Effector memory CD4-positive, alpha-beta T cell (primary cell): ENCODE data around the gene MEX3D.

Source experiments
- DNase-seq, 3 donors: peaks; one replicate each; pipeline ENCODE4 v3.0.0-alpha.2; 2020
- H3K27ac ChIP-seq: 2 replicates; pipeline ENCODE4 v1.7.0; 2013; ENCODE audit warnings: mild to moderate bottlenecking, low read length, moderate library complexity; ENCODE audit not compliant: insufficient read depth, poor library complexity, severe bottlenecking
- H3K27me3 ChIP-seq: replicated peaks from 2 replicates; pipeline ENCODE4 v1.7.0; 2013; ENCODE audit warnings: mild to moderate bottlenecking, low read length; ENCODE audit not compliant: insufficient read depth, control insufficient read depth, poor library complexity, severe bottlenecking
- H3K36me3 ChIP-seq: 2 replicates; pipeline ENCODE4 v1.7.0; 2013; ENCODE audit warnings: mild to moderate bottlenecking, low read length, moderate library complexity; ENCODE audit not compliant: control insufficient read depth, insufficient read depth
- H3K4me1 ChIP-seq: 2 replicates; pipeline ENCODE4 v1.7.0; 2013; ENCODE audit warnings: low read length, mild to moderate bottlenecking; ENCODE audit not compliant: control insufficient read depth, insufficient read depth, poor library complexity, severe bottlenecking
- H3K4me3 ChIP-seq: 2 replicates; pipeline ENCODE4 v1.7.0; 2013; ENCODE audit warnings: low read length, low read depth, mild to moderate bottlenecking; ENCODE audit not compliant: insufficient read depth, poor library complexity, severe bottlenecking
- H3K9me3 ChIP-seq: 2 replicates; pipeline ENCODE4 v1.7.0; 2013; ENCODE audit warnings: mild to moderate bottlenecking, low read length, moderate library complexity; ENCODE audit not compliant: control insufficient read depth

The MEX3D gene

GRCh38 chr19:1580957-1581356, 12.8 kb upstream of the MEX3D start:
- no peak overlapping the region for H3K27ac ChIP-seq
- DNase-seq = no peak
- H3K9me3 ChIP-seq = no peaks in the 10 kb centered on the region
- no peaks in the 10 kb centered on the region for H3K27me3 ChIP-seq
- no peak overlapping the region for H3K4me3 ChIP-seq
- H3K36me3 ChIP-seq = peaks cover 41% of the 10 kb centered on the region
- H3K4me1 ChIP-seq = no peaks in the 10 kb centered on the region

GRCh38 chr19:1580382-1580781, 12.3 kb upstream of the MEX3D start:
- peaks cover 41% of the 10 kb centered on the region for H3K36me3 ChIP-seq
- H3K27ac ChIP-seq = no peak overlapping the region
- no peaks in the 10 kb centered on the region for H3K9me3 ChIP-seq
- H3K27me3 ChIP-seq = no peaks in the 10 kb centered on the region
- no peaks in the 10 kb centered on the region for H3K4me1 ChIP-seq
- H3K4me3 ChIP-seq = no peak overlapping the region
- no peak for DNase-seq

- Histone ChIP-seq H3K27ac (no peak overlapping the region), H3K27me3 (no peaks in the 10 kb centered on the region), H3K4me1 (no peaks in the 10 kb centered on the region), H3K4me3 (no peak overlapping the region), H3K36me3 (peaks cover 38% of the 10 kb centered on the region), H3K9me3 (no peaks in the 10 kb centered on the region)
- no peak for DNase-seq
These were observed 11.1 kb upstream of the MEX3D start for GRCh38 chr19:1579222-1579621.

- Histone ChIP-seq H3K4me3 (no peak overlapping the region), H3K36me3 (peaks cover 34% of the 10 kb centered on the region), H3K9me3 (no peaks in the 10 kb centered on the region), H3K27me3 (no peaks in the 10 kb centered on the region), H3K27ac (no peak overlapping the region), H3K4me1 (no peaks in the 10 kb centered on the region)
- no peak for DNase-seq
These were observed 9.9 kb upstream of the MEX3D start for GRCh38 chr19:1577929-1578618.

- no peaks in the 10 kb centered on the region for H3K4me1 ChIP-seq
- DNase-seq = no peak
- no peaks in the 10 kb centered on the region for H3K9me3 ChIP-seq
- H3K36me3 ChIP-seq = peaks cover 30% of the 10 kb centered on the region
- H3K27me3 ChIP-seq = no peaks in the 10 kb centered on the region
- H3K4me3 ChIP-seq = no peak overlapping the region
- no peak overlapping the region for H3K27ac ChIP-seq
These were observed 9.2 kb upstream of the MEX3D start for GRCh38 chr19:1577090-1577928.

GRCh38 chr19:1576242-1577089, 8.3 kb upstream of the MEX3D start:
- Histone ChIP-seq H3K9me3 (no peaks in the 10 kb centered on the region), H3K27ac (no peak overlapping the region), H3K4me3 (no peak overlapping the region), H3K4me1 (no peaks in the 10 kb centered on the region), H3K36me3 (peaks cover 24% of the 10 kb centered on the region), H3K27me3 (no peaks in the 10 kb centered on the region)
- no peak for DNase-seq

- H3K27me3 ChIP-seq = no peaks in the 10 kb centered on the region
- H3K4me1 ChIP-seq = no peaks in the 10 kb centered on the region
- no peaks in the 10 kb centered on the region for H3K9me3 ChIP-seq
- H3K36me3 ChIP-seq = peaks cover 19% of the 10 kb centered on the region
- DNase-seq = no peak
- no peak overlapping the region for H3K27ac ChIP-seq
- no peak overlapping the region for H3K4me3 ChIP-seq
These were observed 7.5 kb upstream of the MEX3D start for GRCh38 chr19:1575323-1576241.

- Histone ChIP-seq H3K36me3 (peaks cover 12% of the 10 kb centered on the region), H3K4me1 (no peaks in the 10 kb centered on the region), H3K27ac (no peak overlapping the region), H3K9me3 (no peaks in the 10 kb centered on the region), H3K4me3 (no peak overlapping the region), H3K27me3 (no peaks in the 10 kb centered on the region)
- DNase-seq = no peak
These were observed 6.4 kb upstream of the MEX3D start for GRCh38 chr19:1574354-1575136.

- Histone ChIP-seq H3K27ac (no peak overlapping the region), H3K4me1 (peaks cover 6% of the 10 kb centered on the region), H3K4me3 (no peak overlapping the region), H3K9me3 (no peaks in the 10 kb centered on the region), H3K36me3 (peaks cover 8% of the 10 kb centered on the region), H3K27me3 (no peaks in the 10 kb centered on the region)
- no peak for DNase-seq
These were observed 4.7 kb upstream of the MEX3D start for GRCh38 chr19:1572795-1573194.
